GM21360 (cell line): Measurements from ENCODE around the gene NPY4R.
"Not testable (repeated sequence)": the region's sequence is repeated elsewhere in the genome, so short reads cannot be mapped to it uniquely, and the experiment has no call there.

Experiments
- ATAC-seq: cut with Tn5 transposase; IDR thresholded peaks from one replicate; pipeline ENCODE4 v1.9.1; 2021; ENCODE audit warnings: mild to moderate bottlenecking, moderate library complexity; ENCODE audit not compliant: unreplicated experiment

Gene NPY4R

GRCh38 chr10:46465765-46466164 is at the start of gene NPY4R:
TSS of gene NPY4R (minus strand) at chr10:46465958. CDS start at chr10:46462635, 3,323 bp downstream.
- ATAC-seq, result not testable (repeated sequence)

- no peak for ATAC-seq
These were observed 49.6 kb upstream of the NPY4R start for GRCh38 chr10:46515366-46515765.

GRCh38 chr10:46514899-46515298 is 49.1 kb upstream of the NPY4R start:
- no peak for ATAC-seq

GRCh38 chr10:46514431-46514861 is 48.7 kb upstream of the NPY4R start:
- no peak for ATAC-seq

GRCh38 chr10:46513333-46513732 is 47.6 kb upstream of the NPY4R start:
- ATAC-seq, result not testable (repeated sequence)

GRCh38 chr10:46512725-46513124 is 47.0 kb upstream of the NPY4R start:
- ATAC-seq, result not testable (repeated sequence)

GRCh38 chr10:46512002-46512401 is 46.2 kb upstream of the NPY4R start:
- not testable (repeated sequence) for ATAC-seq

- not testable (repeated sequence) for ATAC-seq
These were observed 34.2 kb upstream of the NPY4R start for GRCh38 chr10:46499990-46500389.

- ATAC-seq, result not testable (repeated sequence)
These were observed 33.4 kb upstream of the NPY4R start for GRCh38 chr10:46498985-46499703.

GRCh38 chr10:46497878-46498277 is 32.1 kb upstream of the NPY4R start:
- not testable (repeated sequence) for ATAC-seq

GRCh38 chr10:46497401-46497800 is 31.6 kb upstream of the NPY4R start:
- not testable (repeated sequence) for ATAC-seq

- not testable (repeated sequence) for ATAC-seq
These were observed 25.8 kb upstream of the NPY4R start for GRCh38 chr10:46491364-46492114.

GRCh38 chr10:46490285-46490684 is 24.5 kb upstream of the NPY4R start:
- ATAC-seq, result not testable (repeated sequence)

GRCh38 chr10:46486459-46486858 is 20.7 kb upstream of the NPY4R start:
- not testable (repeated sequence) for ATAC-seq

- not testable (repeated sequence) for ATAC-seq
These were observed 9.1 kb upstream of the NPY4R start for GRCh38 chr10:46474746-46475320.

GRCh38 chr10:46473758-46474157 is 8.0 kb upstream of the NPY4R start:
- ATAC-seq, result not testable (repeated sequence)

GRCh38 chr10:46470134-46470533 is 4.4 kb upstream of the NPY4R start:
- not testable (repeated sequence) for ATAC-seq

GRCh38 chr10:46468119-46468809 is 2.5 kb upstream of the NPY4R start:
- ATAC-seq, result not testable (repeated sequence)

GRCh38 chr10:46463608-46464007 is 2.1 kb downstream of the NPY4R start:
- ATAC-seq, result not testable (repeated sequence)

GRCh38 chr10:46462276-46462675 is 3.5 kb downstream of the NPY4R start:
- not testable (repeated sequence) for ATAC-seq

GRCh38 chr10:46459579-46459978 is 6.2 kb downstream of the NPY4R start:
- not testable (repeated sequence) for ATAC-seq
